Brain microvascular endothelial cell (primary cell): ENCODE measurements around the gene ACAT2.
"Not testable (repeated sequence)": the region's sequence is repeated elsewhere in the genome, so short reads cannot be mapped to it uniquely, and the experiment has no call there.

ENCODE experiments used
- DNase-seq: peaks from one replicate; pipeline ENCODE4 v3.0.0-alpha.2; 2020
- H3K27ac ChIP-seq: fragments of 250-450 bp; sonication (Bioruptor Pico); 2 replicates; pipeline ENCODE4 v1.5.1; 2020; ENCODE audit warnings: mild to moderate bottlenecking, moderate library complexity
- H3K27me3 ChIP-seq: fragments of 250-450 bp; sonication (Bioruptor Pico); replicated peaks from 2 replicates; pipeline ENCODE4 v1.5.1; 2020; ENCODE audit warnings: mild to moderate bottlenecking
- H3K36me3 ChIP-seq: fragments of 250-450 bp; sonication (Bioruptor Pico); replicated peaks from 2 replicates; pipeline ENCODE4 v1.5.1; 2020; ENCODE audit warnings: mild to moderate bottlenecking
- H3K4me3 ChIP-seq: 2 replicates; pipeline ENCODE4 v1.5.1; 2011; ENCODE audit warnings: low read depth, mild to moderate bottlenecking, control low read depth, low read length, moderate library complexity
- in situ Hi-C: cut with HindIII; loops from 2 replicates; pipeline ENCODE4 v1.10.0; 2017; ENCODE audit warnings: low sequenced_read_pairs, low pct_ligation_motif_present
- TF ChIP-seq, protein P1 (sequence below): IDR thresholded peaks from 2 replicates; pipeline ENCODE4 v1.5.1; 2011; ENCODE audit warnings: low read depth, mild to moderate bottlenecking, moderate library complexity, low read length, control low read depth, inconsistent platforms; ENCODE audit errors: missing control alignments

The ACAT2 gene

DNA sequence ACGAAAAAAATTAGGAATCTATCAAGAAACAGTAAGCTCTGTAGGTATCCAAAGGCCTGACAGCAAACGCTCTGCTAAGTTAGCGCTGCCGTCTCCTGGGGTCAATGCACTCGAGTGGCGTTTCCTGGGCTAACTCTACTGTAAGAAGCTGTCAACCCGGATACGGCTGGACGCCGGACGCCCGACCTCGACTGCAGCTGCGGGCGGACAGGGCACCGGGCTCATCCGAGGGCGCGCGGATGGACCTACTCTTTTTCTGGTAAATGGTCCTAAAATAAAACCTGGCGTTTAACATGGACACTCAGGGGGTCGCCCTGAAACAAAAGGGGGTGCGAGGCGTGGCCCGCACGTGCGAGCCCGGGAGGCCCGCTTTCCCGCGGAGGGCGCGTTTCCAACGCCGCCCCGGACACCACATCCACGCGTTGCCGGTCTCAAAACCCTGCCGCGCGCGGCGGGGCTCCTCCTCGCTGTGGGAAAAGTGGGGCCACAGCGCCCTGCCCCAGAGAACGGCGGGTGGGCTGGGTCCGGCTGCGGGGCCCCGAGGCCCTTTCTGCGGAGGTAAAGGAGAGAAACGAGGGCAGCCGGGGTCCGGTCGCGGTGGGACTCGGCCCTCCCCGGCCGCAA is 27.0 kb downstream of the ACAT2 start:
- H3K27me3 ChIP-seq = no peaks in the 10 kb centered on the region
- H3K4me3 ChIP-seq = peak overlapping the region; percentile 99
- H3K36me3 ChIP-seq = peaks cover 37% of the 10 kb centered on the region
- TF ChIP-seq, protein P1, sequence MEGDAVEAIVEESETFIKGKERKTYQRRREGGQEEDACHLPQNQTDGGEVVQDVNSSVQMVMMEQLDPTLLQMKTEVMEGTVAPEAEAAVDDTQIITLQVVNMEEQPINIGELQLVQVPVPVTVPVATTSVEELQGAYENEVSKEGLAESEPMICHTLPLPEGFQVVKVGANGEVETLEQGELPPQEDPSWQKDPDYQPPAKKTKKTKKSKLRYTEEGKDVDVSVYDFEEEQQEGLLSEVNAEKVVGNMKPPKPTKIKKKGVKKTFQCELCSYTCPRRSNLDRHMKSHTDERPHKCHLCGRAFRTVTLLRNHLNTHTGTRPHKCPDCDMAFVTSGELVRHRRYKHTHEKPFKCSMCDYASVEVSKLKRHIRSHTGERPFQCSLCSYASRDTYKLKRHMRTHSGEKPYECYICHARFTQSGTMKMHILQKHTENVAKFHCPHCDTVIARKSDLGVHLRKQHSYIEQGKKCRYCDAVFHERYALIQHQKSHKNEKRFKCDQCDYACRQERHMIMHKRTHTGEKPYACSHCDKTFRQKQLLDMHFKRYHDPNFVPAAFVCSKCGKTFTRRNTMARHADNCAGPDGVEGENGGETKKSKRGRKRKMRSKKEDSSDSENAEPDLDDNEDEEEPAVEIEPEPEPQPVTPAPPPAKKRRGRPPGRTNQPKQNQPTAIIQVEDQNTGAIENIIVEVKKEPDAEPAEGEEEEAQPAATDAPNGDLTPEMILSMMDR = no peak
- in situ Hi-C loops = no loop called here
- DNase-seq = peak; percentile 28
- H3K27ac ChIP-seq = peak overlapping the region; percentile 77

GRCh38 chr6:159789377-159790148 is 27.7 kb downstream of the ACAT2 start, which contains the start of gene TCP1:
Gene TCP1 (minus strand): TSS chr6:159789602. CDS start chr6:159789468, 134 bp downstream.
- H3K27ac ChIP-seq = peak within 1 kb of the TSS; percentile 77
- TF ChIP-seq, protein P1 = no peak
- peaks cover 35% of the 10 kb centered on the region for H3K36me3 ChIP-seq
- H3K4me3 ChIP-seq = peak within 1 kb of the TSS; percentile 99
- in situ Hi-C loops = no loop called here
- DNase-seq = peak; percentile 100
- no peaks in the 10 kb centered on the region for H3K27me3 ChIP-seq

GRCh38 chr6:159790149-159790955 is 28.5 kb downstream of the ACAT2 start, which contains the start of gene MRPL18:
Gene MRPL18 (plus strand): TSS chr6:159790467. CDS start chr6:159790588, 121 bp downstream.
- Histone ChIP-seq H3K4me3 (peak within 1 kb of the TSS; percentile 99), H3K27me3 (no peaks in the 10 kb centered on the region), H3K27ac (peak within 1 kb of the TSS; percentile 77), H3K36me3 (peaks cover 27% of the 10 kb centered on the region)
- peak; percentile 97 for DNase-seq
- in situ Hi-C loops = no loop called here
- TF ChIP-seq, protein P1 = no peak

GRCh38 chr6:159790956-159791598 is 29.2 kb downstream of the ACAT2 start:
- peaks cover 22% of the 10 kb centered on the region for H3K36me3 ChIP-seq
- H3K4me3 ChIP-seq = peak overlapping the region; percentile 87
- H3K27me3 ChIP-seq = no peaks in the 10 kb centered on the region
- H3K27ac ChIP-seq = peak overlapping the region; percentile 77
- in situ Hi-C loops = no loop called here
- DNase-seq = peak; percentile 1
- TF ChIP-seq, protein P1 = no peak

DNA sequence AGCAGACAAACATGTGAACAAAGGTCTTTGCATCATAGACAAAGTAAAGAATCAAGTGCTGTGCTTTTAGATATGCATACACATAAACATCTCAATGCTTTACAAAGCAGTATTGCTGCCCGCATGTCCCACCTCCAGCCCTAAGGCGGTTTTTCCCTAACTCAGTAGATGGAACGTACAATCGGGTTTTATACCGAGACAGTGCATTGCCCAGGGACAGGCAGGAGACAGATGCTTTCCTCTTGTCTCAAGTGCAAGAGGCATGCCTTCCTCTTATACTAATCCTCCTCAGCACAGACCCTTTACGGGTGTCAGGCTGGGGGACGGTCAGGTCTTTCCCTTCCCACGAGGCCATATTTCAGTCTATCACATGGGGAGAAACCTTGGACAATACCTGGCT is 33.1 kb downstream of the ACAT2 start:
- peaks cover 34% of the 10 kb centered on the region for H3K36me3 ChIP-seq
- H3K27me3 ChIP-seq, H3K4me3 ChIP-seq, DNase-seq, in situ Hi-C loops, H3K27ac ChIP-seq: not testable (repeated sequence)
